K562 (cell line): ENCODE measurements around the gene AMMECR1. TPM values are rescaled to one million over a fixed set of nuclear protein-coding genes. Genes with fewer than 3 reads are reported as not detected.

Source experiments
- ATAC-seq: fragments of 200-7000 bp; cut with Tn5 transposase; 3 replicates; pipeline ENCODE4 v1.9.1; 2020; ENCODE audit warnings: moderate library complexity
- BruUV-seq: library from RNA; stranded (reverse); fragments of 400-500 nt; replicated peaks from 2 replicates; lab custom pipeline; 2021; lab: Mats Ljungman, UMichigan
- CTCF ChIA-PET: fragments of 300-600 bp; formaldehyde crosslinking; extraction: SDS; loops from one replicate; lab custom pipeline; 2021; ENCODE audit warnings: low intra/inter-chr PET ratio; lab: Yijun Ruan, JAX
- POLR2A ChIA-PET: fragments of 300-600, 350-650 bp; sonication (Branson Sonifier 250); formaldehyde crosslinking; extraction: SDS; loops from one replicate; lab custom pipeline; 2021; ENCODE audit warnings: antibody characterized with exemption, inconsistent platforms; lab: Yijun Ruan, JAX
- DNase-seq, 4 experiments: peaks; one replicate each; pipeline versions ENCODE4 v3.0.0 to v3.0.0-alpha.2; 2011 to 2018; ENCODE audit warnings: low spot score in 3 of 4, mixed read lengths in 3 of 4; ENCODE audit errors: extremely low read depth in 1 of 4
- FAIRE-seq: peaks from 2 replicates; lab custom pipeline; 2011; peaks lifted over from hg19 to GRCh38; lab: Jason Lieb, UNC
- H2AFZ ChIP-seq: 2 replicates; pipeline ENCODE4 v1.6.0; 2011; ENCODE audit warnings: low read depth, low read length, control low read depth, inconsistent platforms
- H3K27ac ChIP-seq: fragments of 200-600 bp; 3 replicates; pipeline ENCODE4 v1.8.0; 2011; ENCODE audit warnings: low read depth, mild to moderate bottlenecking, control low read depth, inconsistent platforms, low read length, moderate library complexity, mixed read lengths; ENCODE audit errors: extremely low read depth
- H3K27me3 ChIP-seq, 2 experiments: fragments of 300-600 bp in 1 of 2; 2 replicates in 1 of 2; 3 replicates in 1 of 2; pipeline versions ENCODE4 v1.6.0 to v1.8.0; 2011; ENCODE audit warnings: inconsistent platforms in 2 of 2, low read length in 2 of 2, mild to moderate bottlenecking in 1 of 2, mixed read lengths in 1 of 2, moderate library complexity in 1 of 2; ENCODE audit not compliant: control insufficient read depth in 2 of 2, insufficient read depth in 2 of 2
- H3K36me3 ChIP-seq: fragments of 300-600 bp; 3 replicates; pipeline ENCODE4 v1.8.0; 2011; ENCODE audit warnings: mild to moderate bottlenecking, low read length, inconsistent platforms; ENCODE audit not compliant: control insufficient read depth, insufficient read depth
- H3K4me1 ChIP-seq, 2 experiments: fragments of 200-600 bp in 1 of 2; replicated peaks in 1 of 2; 2 replicates in 1 of 2; 3 replicates in 1 of 2; pipeline versions ENCODE4 v1.5.1 to v1.8.0; 2011; ENCODE audit warnings: inconsistent platforms in 2 of 2, low read length in 2 of 2, mild to moderate bottlenecking in 1 of 2, mixed read lengths in 1 of 2, moderate library complexity in 1 of 2; ENCODE audit not compliant: control insufficient read depth in 2 of 2, insufficient read depth in 2 of 2
- H3K4me2 ChIP-seq: 2 replicates; pipeline ENCODE4 v1.6.1; 2011; ENCODE audit warnings: low read length, control low read depth, inconsistent platforms, mixed read lengths; ENCODE audit not compliant: insufficient read depth
- H3K4me3 ChIP-seq: fragments of 200-600 bp; sonication (generic), shearing (Covaris generic); 2 replicates; pipeline ENCODE4 v1.5.1; 2016; ENCODE audit warnings: control low read depth, inconsistent platforms
- H3K79me2 ChIP-seq: fragments of 200-600 bp; 3 replicates; pipeline ENCODE4 v1.8.0; 2011; ENCODE audit warnings: low read length, inconsistent platforms; ENCODE audit not compliant: control insufficient read depth, insufficient read depth
- H3K9ac ChIP-seq, 2 experiments: 2 replicates each; pipeline versions ENCODE4 v1.6.0 to v1.6.1; 2011; ENCODE audit warnings: low read depth in 2 of 2, low read length in 2 of 2, control low read depth in 1 of 2, inconsistent platforms in 1 of 2, mild to moderate bottlenecking in 1 of 2, mixed read lengths in 1 of 2; ENCODE audit not compliant: insufficient read depth in 1 of 2
- H3K9me1 ChIP-seq: one replicate; pipeline ENCODE4 v1.6.0; 2011; ENCODE audit warnings: inconsistent platforms, mild to moderate bottlenecking, low read length, moderate library complexity; ENCODE audit not compliant: control insufficient read depth, insufficient read depth
- H3K9me3 ChIP-seq: replicated peaks from 2 replicates; pipeline ENCODE4 v1.5.1; 2011; ENCODE audit warnings: low read depth, low read length, inconsistent platforms; ENCODE audit not compliant: control insufficient read depth, insufficient read depth
- H4K20me1 ChIP-seq: replicated peaks from 2 replicates; pipeline ENCODE4 v1.6.1; 2011; ENCODE audit warnings: low read length, inconsistent platforms, mixed read lengths; ENCODE audit not compliant: control insufficient read depth, insufficient read depth
- CLOCK ChIP-seq: fragments of 250-450 bp; sonication (Bioruptor Pico); IDR thresholded peaks from 2 replicates; pipeline ENCODE4 v1.4.0; 2020; ENCODE audit warnings: mild to moderate bottlenecking, moderate library complexity, borderline replicate concordance
- HDAC1 ChIP-seq, 2 experiments: fragments of 450-650 bp; IDR thresholded peaks; 2 replicates each; pipeline ENCODE4 v1.6.1; 2016 to 2017; ENCODE audit warnings: inconsistent platforms in 1 of 2, mild to moderate bottlenecking in 1 of 2, moderate library complexity in 1 of 2
- KLF13 ChIP-seq: fragments of 450-650 bp; IDR thresholded peaks from 2 replicates; pipeline ENCODE4 v1.6.1; 2016; ENCODE audit warnings: missing genetic modification characterization, low read depth, mild to moderate bottlenecking, missing compliant biosample characterization, moderate library complexity, borderline replicate concordance
- PPARD ChIP-seq: fragments of 250-450 bp; sonication (Bioruptor Pico); IDR thresholded peaks from 2 replicates; pipeline ENCODE4 v1.8.0; 2022; ENCODE audit warnings: inconsistent platforms, mild to moderate bottlenecking, moderate library complexity
- SMAD4 ChIP-seq: fragments of 250-450 bp; sonication (Bioruptor Pico); conservative IDR thresholded peaks from 2 replicates; pipeline ENCODE4 v1.8.0; 2021; ENCODE audit warnings: inconsistent platforms, mild to moderate bottlenecking, moderate library complexity
- USF2 ChIP-seq: sonication (generic); formaldehyde crosslinking; IDR thresholded peaks from 2 replicates; pipeline ENCODE4 v1.5.0; 2020; ENCODE audit warnings: missing genetic modification reagents
- VEZF1 ChIP-seq: fragments of 200-800 bp; sonication (Bioruptor generic); IDR thresholded peaks from 2 replicates; pipeline ENCODE4 v1.6.1; 2017; ENCODE audit warnings: missing genetic modification characterization, missing compliant biosample characterization
- XRCC4 ChIP-seq: IDR thresholded peaks from one replicate; pipeline ENCODE4 v1.6.1; 2011; ENCODE audit not compliant: insufficient read depth, insufficient read length; ENCODE audit errors: extremely low read depth
- ZBTB26 ChIP-seq: fragments of 450-650 bp; formaldehyde crosslinking; IDR thresholded peaks from 2 replicates; pipeline ENCODE4 v1.4.0; 2022; ENCODE audit warnings: missing genetic modification characterization
- ZNF175 ChIP-seq: fragments of 200-800 bp; sonication (Bioruptor generic); IDR thresholded peaks from 2 replicates; pipeline ENCODE4 v1.6.1; 2016; ENCODE audit warnings: low read depth, mild to moderate bottlenecking, missing genetic modification characterization, missing compliant biosample characterization
- ZNF512 ChIP-seq: IDR thresholded peaks from 2 replicates; pipeline ENCODE4 v1.6.1; 2016; ENCODE audit warnings: missing genetic modification characterization, missing compliant biosample characterization
- ZNF707 ChIP-seq: fragments of 250-450 bp; sonication (Bioruptor Pico); conservative IDR thresholded peaks from 2 replicates; pipeline ENCODE4 v1.8.0; 2022; ENCODE audit warnings: inconsistent platforms, mild to moderate bottlenecking, moderate library complexity
- WGBS: fragments of 100-300 bp; shearing (Covaris generic); methylation state at CpG from one replicate; pipeline ENCODE4 v1.1.6; 2016; ENCODE audit warnings: low coverage, mixed read lengths; ENCODE audit not compliant: insufficient coverage; ENCODE audit errors: missing lambda C conversion rate; 5-methylcytosine and 5-hydroxymethylcytosine counted together
- in situ Hi-C: fragments of 300-500 bp; cut with MboI; formaldehyde crosslinking; loops from 4 replicates; pipeline ENCODE4 v1.15.0; 2018; ENCODE audit warnings: inconsistent platforms, mixed read lengths
- intact Hi-C: fragments of 100-400 bp; cut with micrococcal nuclease; formaldehyde crosslinking; loops from 2 replicates; pipeline ENCODE4 v1.14.2; 2022
- polyA plus RNA-seq, 8 experiments: library from polyadenylated mRNA; depleted of rRNA in 4 of 8; stranded (reverse) in 5 of 8; unstranded in 3 of 8; fragments of >200 nt; fragmentation: Nextera tagmentation in 2 of 8; fragmentation: Illumina TruSeq in 1 of 8; extraction: Ambion mirVana in 2 of 8; extraction: Trizol in 1 of 8; gene quantifications; 2 replicates each; pipeline versions ENCODE4 v1.2.1 to v1.2.3, GENCODE V29; 2011 to 2014; ENCODE audit warnings: inconsistent platforms in 1 of 8, missing spikeins in 1 of 8
- total RNA-seq, 7 experiments: library from RNA; depleted of rRNA in 6 of 7; stranded (reverse); fragments of >200 nt in 6 of 7; fragmentation: Illumina TruSeq in 2 of 7; extraction: Trizol in 2 of 7; gene quantifications; 2 replicates each; pipeline versions ENCODE4 v1.2.1 to v1.2.3, GENCODE V29; 2011 to 2021; ENCODE audit warnings: low replicate concordance in 1 of 7

AMMECR1 gene
- total and polyA plus RNA-seq, 9 of the 15 experiments (the other 6 are each of a cell fraction or from before 2014, with no cell fraction given), result 13.9 to 36.7 (median 23.6) TPM

- in situ Hi-C loops (no loop called here), intact Hi-C loops (no loop called here)
- Histone ChIP-seq H3K27ac (no peak overlapping the region), H2AFZ (no peak overlapping the region), H3K9me3 (no peaks in the 10 kb centered on the region), H3K4me2 (no peak overlapping the region), H3K27me3 (no peaks in the 10 kb centered on the region), H3K9me1 (no peaks in the 10 kb centered on the region), H3K79me2 (peaks cover 78% of the 10 kb centered on the region), H3K36me3 (0 out of 3 replicates have a peak, but pooled peaks cover 4% of the 10 kb centered on the region), H4K20me1 (no peaks in the 10 kb centered on the region), H3K4me3 (no peak overlapping the region), H3K9ac (no peak overlapping the region), H3K4me1 (peaks cover 0 to 9% of the 10 kb centered on the region in 2 experiments; a peak in 1 of 5 replicates)
- DNase-seq, result no peak
- no peak for FAIRE-seq
- TF ChIP-seq ZNF175 (CRISPR knock-in tag) (no peak), XRCC4 (no peak), ZBTB26 (no peak), ZNF512 (tag) (no peak), HDAC1 (IDR thresholded peaks at IDR 0.05) (no peak), PPARD (CRISPR knock-in tag) (no peak), ZNF707 (no peak), VEZF1 (CRISPR knock-in tag) (no peak), KLF13 (tag) (no peak), SMAD4 (no peak), USF2 (CRISPR knock-in tag) (no peak), CLOCK (no peak)
- ChIA-PET POLR2A (interaction anchor here (1.8 kb wide), 1 partner anchor 34 kb away, joined by 4 read pairs; the partner anchor contains the start of gene AMMECR1), CTCF (no interaction called here)
- no TSS peak for BruUV-seq
- WGBS, result 67% methylated on average over 2 of the region's 2 CpGs
- ATAC-seq, result no peak
Measured at GRCh38 chrX:110284159-110284558, 33.7 kb downstream of the AMMECR1 start.
